ENCODE results near the gene CTBP2. TPM values are rescaled to one million over a fixed set of nuclear protein-coding genes. Genes with fewer than 3 reads are reported as not detected.
"Not testable (repeated sequence)": the region's sequence is repeated elsewhere in the genome, so short reads cannot be mapped to it uniquely, and the experiment has no call there.

Gene CTBP2
- total and polyA plus RNA-seq, 10 of the 15 experiments (the other 5 are each of a cell fraction or from before 2014, with no cell fraction given), result 0.02 to 0.72 (median 0.06) TPM; not detected in 2

DNA sequence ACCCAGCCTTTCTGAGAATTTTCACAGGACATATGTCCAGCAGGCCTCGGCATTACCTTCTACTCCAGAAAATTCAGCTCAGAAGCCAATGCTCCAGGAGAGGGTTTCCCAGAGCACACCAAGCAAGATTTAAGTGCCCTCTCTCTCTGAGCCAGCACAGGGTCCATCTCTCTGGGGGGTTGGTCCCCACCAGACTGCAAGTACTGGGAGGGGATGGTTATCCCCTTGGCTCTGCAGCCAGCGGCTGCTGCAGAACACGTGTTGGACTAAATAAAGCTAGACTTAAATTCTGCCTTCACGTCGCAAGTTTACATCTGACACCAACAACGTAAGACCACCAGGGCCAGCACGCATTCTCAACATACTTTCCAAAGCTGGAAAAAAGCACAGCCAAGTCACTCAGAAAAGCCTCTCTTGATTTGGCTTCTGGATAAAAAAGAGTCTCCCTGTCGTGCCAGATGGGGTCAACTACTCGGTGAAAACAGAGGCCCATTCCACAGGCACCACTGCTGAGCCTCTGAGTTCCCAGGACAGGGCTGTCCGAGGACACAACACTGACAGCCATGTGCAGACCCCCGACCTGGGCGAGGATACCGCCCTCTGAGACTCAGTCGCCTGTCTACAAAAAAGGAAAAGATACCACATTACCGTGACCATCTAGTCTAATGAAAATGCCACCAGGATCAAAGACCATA, 77.3 kb downstream of the CTBP2 start:
- ChIA-PET RAD21 (ENCODE audit: unreplicated experiment) (no interaction called here), POLR2A (no interaction called here), CTCF (no interaction called here), SMC1A (ENCODE audit: uncharacterized antibody, unreplicated experiment) (no interaction called here)
- ATAC-seq, result no peak
- no peak overlapping the region for H3K4me3 ChIP-seq
- no peak for TF ChIP-seq MTA2 (IDR thresholded peaks at IDR 0.05; ENCODE audit: low read depth)
- no peak for TF ChIP-seq ZSCAN29 (IDR thresholded peaks at IDR 0.05)
- no peak for TF ChIP-seq ZNF217 (IDR thresholded peaks at IDR 0.05)
- no peak for TF ChIP-seq MYC (IDR thresholded peaks at IDR 0.05; ENCODE audit: insufficient read depth, insufficient read length, insufficient replicate concordance, low read length, severe bottlenecking)
- TF ChIP-seq SP1 (IDR thresholded peaks at IDR 0.05; ENCODE audit: low read depth, low read length), result no peak
- TF ChIP-seq SUPT20H (IDR thresholded peaks at IDR 0.05; ENCODE audit: borderline replicate concordance, control insufficient read depth, low read depth, low read length), result no peak
- no peak for TF ChIP-seq FOXK2 (IDR thresholded peaks at IDR 0.05)
- no peak for TF ChIP-seq KDM1A (IDR thresholded peaks at IDR 0.05; ENCODE audit: borderline replicate concordance)
- no peak for TF ChIP-seq EZH2 (IDR thresholded peaks at IDR 0.05; ENCODE audit: borderline replicate concordance, control insufficient read depth, low read depth, low read length)
- TF ChIP-seq IRF4 (IDR thresholded peaks at IDR 0.05; ENCODE audit: low read depth, low read length), result no peak
- H3K36me3 ChIP-seq (ENCODE audit: control insufficient read depth in 2 of 2, insufficient read depth in 2 of 2, low read length in 1 of 2), result no peaks in the 10 kb centered on the region
- H3K27me3 ChIP-seq (replicated peaks in 1 of 2; ENCODE audit: control insufficient read depth in 2 of 2, insufficient read depth in 2 of 2, low read length in 1 of 2), result peaks cover 0 to 3% of the 10 kb centered on the region in 2 experiments; a peak in 2 of 4 replicates
- no peak overlapping the region for H2AFZ ChIP-seq (ENCODE audit: control insufficient read depth, low read depth, low read length)
- H3K4me2 ChIP-seq (ENCODE audit: control insufficient read depth, insufficient read depth), result no peak overlapping the region
- H3K79me2 ChIP-seq (ENCODE audit: control insufficient read depth, insufficient read depth, low read length), result no peaks in the 10 kb centered on the region
- 60% methylated on average over 15 of the region's 15 CpGs for WGBS (ENCODE audit: insufficient coverage, insufficient replicate concordance, low lambda C conversion rate, missing lambda C conversion rate)
- intact Hi-C loops (cut with micrococcal nuclease; ENCODE audit: unreplicated experiment) (no loop called here), in situ Hi-C loops (cut with MboI) (no loop called here)
- DNase-seq (ENCODE audit: low read depth, low spot score), result no peak
- H4K20me1 ChIP-seq (ENCODE audit: control insufficient read depth, insufficient read depth), result no peaks in the 10 kb centered on the region
- H3K4me1 ChIP-seq (ENCODE audit: control insufficient read depth, insufficient read depth, low read length), result no peaks in the 10 kb centered on the region
- no TSS peak for BruUV-seq (replicated peaks)
- no peak overlapping the region for H3K9ac ChIP-seq (ENCODE audit: control insufficient read depth, insufficient read depth, low read length)
- H3K27ac ChIP-seq (ENCODE audit: control insufficient read depth, insufficient read depth), result no peak overlapping the region
- H3K9me3 ChIP-seq (replicated peaks; ENCODE audit: control insufficient read depth, insufficient read depth, low read length), result no peaks in the 10 kb centered on the region
- no peak for FAIRE-seq

DNA sequence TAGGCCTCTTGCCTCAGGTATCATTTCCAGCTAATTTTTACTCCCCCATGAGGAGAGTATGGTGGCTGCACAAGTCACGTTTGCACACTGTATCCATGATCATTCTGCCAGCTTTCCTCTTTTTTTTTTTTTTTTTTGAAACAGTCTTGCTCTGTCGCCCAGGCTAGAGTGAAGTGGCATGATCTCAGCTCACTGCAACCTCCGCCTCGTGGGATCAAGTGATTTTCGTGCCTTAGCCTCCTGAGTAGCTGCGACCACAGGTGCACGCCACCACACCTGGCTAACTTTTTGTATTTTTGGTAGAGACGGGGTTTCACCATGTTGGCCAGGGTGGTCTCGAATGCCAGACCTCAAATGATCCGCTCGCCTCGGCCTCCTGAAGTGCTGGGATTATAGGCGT, 77.9 kb downstream of the CTBP2 start:
- CTCF ChIA-PET; BruUV-seq (replicated peaks); DNase-seq (ENCODE audit: low read depth, low spot score); H3K4me1 ChIP-seq (ENCODE audit: control insufficient read depth, insufficient read depth, low read length); H3K36me3 ChIP-seq (ENCODE audit: control insufficient read depth in 2 of 2, insufficient read depth in 2 of 2, low read length in 1 of 2); intact Hi-C loops (cut with micrococcal nuclease; ENCODE audit: unreplicated experiment); H3K79me2 ChIP-seq (ENCODE audit: control insufficient read depth, insufficient read depth, low read length); RAD21 ChIA-PET (ENCODE audit: unreplicated experiment); H4K20me1 ChIP-seq (ENCODE audit: control insufficient read depth, insufficient read depth); H3K9ac ChIP-seq (ENCODE audit: control insufficient read depth, insufficient read depth, low read length); H3K4me3 ChIP-seq; SMC1A ChIA-PET (ENCODE audit: uncharacterized antibody, unreplicated experiment); POLR2A ChIA-PET; H3K4me2 ChIP-seq (ENCODE audit: control insufficient read depth, insufficient read depth); H3K9me3 ChIP-seq (replicated peaks; ENCODE audit: control insufficient read depth, insufficient read depth, low read length); in situ Hi-C loops (cut with MboI); H2AFZ ChIP-seq (ENCODE audit: control insufficient read depth, low read depth, low read length); H3K27ac ChIP-seq (ENCODE audit: control insufficient read depth, insufficient read depth); ATAC-seq; H3K27me3 ChIP-seq (replicated peaks in 1 of 2; ENCODE audit: control insufficient read depth in 2 of 2, insufficient read depth in 2 of 2, low read length in 1 of 2); FAIRE-seq: not testable (repeated sequence)
- 52% methylated on average over 13 of the region's 13 CpGs for whole genome bisulfite sequencing (ENCODE audit: insufficient coverage, insufficient replicate concordance, low lambda C conversion rate, missing lambda C conversion rate)

All from GM12878 (cell line).